DMS79 (cell line): ENCODE data around the gene MMP24OS.

Experiments used
- DNase-seq: peaks from one replicate; lab custom pipeline; 2025; lab: John Stamatoyannopoulos, UW

Gene MMP24OS

GRCh38 chr20:35305682-35306556, 28.0 kb upstream of the MMP24OS start:
- no peak for DNase-seq

GRCh38 chr20:35304956-35305355, 27.0 kb upstream of the MMP24OS start:
- no peak for DNase-seq

GRCh38 chr20:35303735-35304491, 26.0 kb upstream of the MMP24OS start:
- peak; percentile 73 for DNase-seq

- no peak for DNase-seq
Measured at GRCh38 chr20:35303382-35303734, 25.4 kb upstream of the MMP24OS start.

- DNase-seq = no peak
Measured at GRCh38 chr20:35302421-35303335, 24.8 kb upstream of the MMP24OS start.

- no peak for DNase-seq
Measured at GRCh38 chr20:35301426-35301825, 23.5 kb upstream of the MMP24OS start.

GRCh38 chr20:35300469-35301262, 22.7 kb upstream of the MMP24OS start:
- no peak for DNase-seq

GRCh38 chr20:35299780-35300179, 21.9 kb upstream of the MMP24OS start:
- no peak for DNase-seq

- DNase-seq = no peak
Measured at GRCh38 chr20:35298264-35298663, 20.3 kb upstream of the MMP24OS start.

GRCh38 chr20:35297740-35298139, 19.8 kb upstream of the MMP24OS start:
- no peak for DNase-seq

GRCh38 chr20:35297155-35297554, 19.2 kb upstream of the MMP24OS start:
- no peak for DNase-seq

GRCh38 chr20:35296101-35296554, 18.2 kb upstream of the MMP24OS start:
- no peak for DNase-seq

- no peak for DNase-seq
Measured at GRCh38 chr20:35295674-35296073, 17.8 kb upstream of the MMP24OS start.

- DNase-seq = no peak
Measured at GRCh38 chr20:35295058-35295457, 17.1 kb upstream of the MMP24OS start.

- DNase-seq = no peak
Measured at GRCh38 chr20:35294293-35294685, 16.4 kb upstream of the MMP24OS start.

- DNase-seq = no peak
Measured at GRCh38 chr20:35293303-35294292, 15.7 kb upstream of the MMP24OS start.

- DNase-seq = no peak
Measured at GRCh38 chr20:35292504-35293285, 14.8 kb upstream of the MMP24OS start.

- DNase-seq = no peak
Measured at GRCh38 chr20:35291654-35292503, 14.0 kb upstream of the MMP24OS start, which contains the start of gene FAM83C. Gene FAM83C, minus strand, starts transcription at chr20:35292425. Its CDS starts 121 bp downstream, at chr20:35292304.
